NCI-H526 (cell line): ENCODE results near the gene ARHGAP12.

ENCODE experiments used
- DNase-seq, 2 experiments: peaks; one replicate each; lab custom pipeline; 2025; lab: John Stamatoyannopoulos, UW

Gene ARHGAP12

GRCh38 chr10:31878486-31878885 lies 50.1 kb downstream of the ARHGAP12 start:
- DNase-seq = no peak

GRCh38 chr10:31876652-31877352 lies 51.8 kb downstream of the ARHGAP12 start:
- DNase-seq = no peak

- no peak for DNase-seq
Observed at GRCh38 chr10:31875608-31876007, 53.0 kb downstream of the ARHGAP12 start.

GRCh38 chr10:31873724-31874123 lies 54.9 kb downstream of the ARHGAP12 start:
- no peak for DNase-seq

GRCh38 chr10:31871266-31872065 lies 57.2 kb downstream of the ARHGAP12 start:
- no peak for DNase-seq

DNA sequence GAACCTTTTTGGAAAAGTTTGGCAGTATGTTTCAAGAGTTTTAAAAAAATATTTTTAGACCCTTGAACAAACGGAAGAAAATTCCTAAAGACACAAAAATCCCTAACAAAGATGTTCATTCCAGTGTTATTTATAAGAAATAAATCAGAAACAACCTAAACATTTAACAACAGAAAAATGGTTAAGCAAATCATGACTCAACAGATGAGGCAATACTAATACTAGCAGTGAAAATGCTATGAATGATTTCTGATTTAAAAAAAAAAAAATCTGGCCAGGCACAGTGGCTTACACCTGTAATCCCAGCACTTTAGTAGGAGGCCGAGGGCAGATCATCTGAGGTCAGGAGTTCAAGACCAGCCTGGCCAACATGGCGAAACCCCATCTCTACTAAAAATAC lies 61.0 kb downstream of the ARHGAP12 start:
- no peak for DNase-seq

GRCh38 chr10:31866118-31866670 lies 62.4 kb downstream of the ARHGAP12 start:
- no peak for DNase-seq

DNA sequence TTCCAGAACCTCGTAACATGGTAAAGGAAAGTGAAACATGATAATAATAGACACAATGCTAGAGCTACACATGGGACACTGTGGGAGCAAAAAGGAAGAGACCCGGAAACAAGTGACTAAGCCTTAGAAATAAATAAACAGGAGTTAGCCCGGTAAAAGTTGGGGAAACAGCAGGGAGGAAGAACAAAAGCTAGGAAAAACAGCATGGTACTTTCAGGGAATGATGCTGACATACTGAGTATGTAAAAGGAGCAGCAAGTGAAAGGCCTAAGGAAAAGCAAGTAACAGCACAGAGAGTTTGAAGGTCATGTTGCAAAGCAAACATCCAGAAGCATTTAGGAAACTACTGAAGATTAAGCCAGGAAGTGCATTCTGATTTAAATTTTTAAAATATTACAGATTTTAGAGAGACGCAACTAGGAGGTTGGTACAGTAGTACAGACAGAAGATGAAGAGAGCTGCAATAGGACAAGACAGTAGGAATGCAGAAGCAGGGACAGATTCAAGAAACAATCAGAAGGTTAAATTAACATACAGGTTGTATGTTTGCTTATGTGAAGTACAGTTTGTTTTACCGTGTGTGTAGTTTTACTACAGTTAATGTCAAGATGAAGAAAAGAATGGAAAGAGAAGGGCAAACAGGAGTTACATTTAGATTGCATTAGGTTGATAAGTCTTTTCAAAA lies 63.7 kb downstream of the ARHGAP12 start:
- DNase-seq = peak in 1 of 2 experiments; percentile 1

DNA sequence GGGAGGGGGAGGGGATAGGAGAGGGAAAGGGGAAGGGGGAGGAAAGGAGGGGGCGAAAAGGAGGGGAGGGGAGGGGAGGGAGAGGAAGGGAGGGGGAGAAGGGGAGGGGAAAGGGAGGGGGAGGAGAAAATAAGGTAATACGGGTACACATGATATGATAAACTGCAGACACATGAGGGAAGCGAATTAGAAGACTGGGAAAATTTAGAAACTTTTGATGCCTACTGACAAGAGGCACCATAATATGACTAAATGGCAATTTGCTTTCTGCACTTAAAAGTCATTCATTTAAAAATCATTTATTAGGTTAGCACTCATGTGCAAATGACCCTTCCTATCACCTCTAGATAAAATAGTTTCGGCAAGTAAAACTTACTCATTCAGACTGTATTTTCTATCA lies 73.6 kb downstream of the ARHGAP12 start:
- DNase-seq = no peak

DNA sequence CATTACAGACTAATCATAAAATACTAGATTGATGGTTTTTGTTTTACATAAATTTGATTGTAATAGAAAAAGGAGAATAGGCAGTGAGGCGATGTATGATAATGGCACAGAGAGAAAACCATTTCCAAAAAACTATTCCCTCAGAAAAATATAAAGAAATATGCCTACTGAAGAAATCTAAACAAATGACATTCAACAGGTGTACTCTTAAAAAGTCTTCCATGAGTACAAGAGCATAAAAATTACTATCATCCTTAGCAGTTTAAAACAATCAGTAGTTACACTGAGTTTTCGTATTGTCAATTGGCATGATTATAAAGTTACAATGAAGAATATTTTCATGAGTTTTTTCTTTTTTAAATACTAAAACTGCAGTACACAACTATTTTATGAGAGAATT lies 75.0 kb downstream of the ARHGAP12 start:
- no peak for DNase-seq

DNA sequence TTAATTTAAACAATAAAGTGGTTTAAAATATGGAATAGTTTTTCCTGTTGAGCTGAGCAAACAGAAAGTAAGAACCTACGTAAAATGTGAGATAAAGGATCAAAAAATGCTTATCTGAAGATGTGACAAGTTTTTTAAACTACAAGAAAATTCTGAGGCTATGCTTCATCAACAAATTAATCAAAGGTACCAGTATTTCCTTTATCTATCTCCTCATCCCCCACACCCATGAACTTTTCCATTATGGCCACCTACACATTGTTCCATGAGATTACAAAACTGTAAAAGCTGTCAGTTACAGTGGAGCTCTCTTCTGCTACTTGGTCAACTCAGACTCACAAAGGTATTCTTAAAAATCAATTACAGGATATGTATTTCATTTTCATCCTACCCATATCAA lies 77.4 kb downstream of the ARHGAP12 start:
- DNase-seq = no peak

GRCh38 chr10:31847515-31847914 lies 81.1 kb downstream of the ARHGAP12 start:
- no peak for DNase-seq

DNA sequence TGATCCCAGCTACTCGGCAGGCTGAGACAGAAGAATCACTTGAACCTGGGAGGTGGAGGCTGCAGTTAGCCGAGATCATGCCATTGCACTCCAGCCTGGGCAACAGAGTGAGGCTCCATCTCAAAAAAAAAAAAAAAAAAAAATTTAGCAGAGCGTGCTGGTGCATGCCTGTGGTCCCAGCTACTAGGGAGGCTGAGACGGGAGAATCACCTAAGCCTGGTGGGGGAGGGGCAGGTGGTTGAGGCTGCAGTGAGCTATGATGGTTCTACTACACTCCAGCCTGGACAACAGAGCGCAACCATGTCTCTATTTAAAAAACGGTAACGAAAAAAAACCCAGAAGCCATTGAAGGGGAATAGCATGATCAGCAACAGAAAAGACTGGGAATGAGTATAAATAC lies 89.9 kb downstream of the ARHGAP12 start:
- no peak for DNase-seq

GRCh38 chr10:31838065-31838464 lies 90.6 kb downstream of the ARHGAP12 start:
- no peak for DNase-seq

- DNase-seq = no peak
Observed at GRCh38 chr10:31836569-31837406, 91.8 kb downstream of the ARHGAP12 start.

DNA sequence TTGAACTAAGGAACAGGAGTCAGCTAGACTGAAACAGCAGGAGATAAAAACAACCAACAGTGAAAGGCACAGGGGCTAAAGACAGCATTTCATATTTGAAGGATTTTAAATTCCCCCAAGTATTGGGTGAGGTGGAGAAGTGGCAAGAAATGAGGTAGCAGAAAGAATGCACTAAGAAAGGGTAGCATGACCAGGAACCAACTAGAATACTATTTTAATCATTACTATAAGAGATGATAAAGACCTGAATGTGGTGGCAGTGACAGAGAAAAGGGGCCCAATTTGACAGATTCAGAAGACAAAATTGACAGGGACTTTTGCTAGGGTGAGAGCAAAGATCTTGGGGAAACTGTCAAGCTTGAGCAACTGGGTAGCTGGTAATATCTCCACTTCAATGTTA lies 94.9 kb downstream of the ARHGAP12 start:
- no peak for DNase-seq

DNA sequence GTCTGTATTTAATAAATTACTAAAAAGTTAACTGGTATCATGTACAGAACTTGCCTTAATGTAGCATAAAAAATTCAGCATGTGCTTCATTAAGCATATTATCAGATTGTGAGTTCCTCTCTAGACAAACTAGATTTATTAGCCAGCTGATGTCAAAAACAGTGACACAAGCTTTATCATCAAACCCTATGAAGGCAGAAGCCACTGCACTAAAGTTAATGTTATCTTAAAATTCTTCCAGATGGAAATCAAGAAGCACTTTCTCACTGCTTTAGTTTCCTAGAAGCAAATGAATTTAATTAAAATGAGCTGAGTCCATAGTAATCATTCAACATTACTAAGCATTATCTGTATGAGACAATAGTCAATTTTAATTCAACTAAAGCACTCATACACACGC lies 96.4 kb downstream of the ARHGAP12 start:
- DNase-seq = no peak

DNA sequence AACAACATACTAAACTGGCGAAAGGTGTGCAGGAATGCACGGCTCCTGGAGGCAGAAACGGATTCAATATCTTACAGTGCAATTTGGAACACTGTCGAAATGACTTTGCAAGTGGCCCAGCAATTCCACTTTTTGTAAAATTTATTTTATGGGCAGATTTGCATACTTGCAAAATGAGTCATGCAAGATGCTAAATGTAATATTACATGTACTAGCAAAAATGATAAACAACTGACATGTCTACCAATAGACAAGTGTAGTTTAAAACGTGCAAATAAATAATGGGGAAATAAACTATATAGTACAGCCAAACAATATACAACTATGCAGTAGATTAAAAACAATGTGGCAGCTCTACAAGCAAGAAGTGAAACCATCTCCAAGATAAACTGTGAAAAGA lies 97.7 kb downstream of the ARHGAP12 start:
- no peak for DNase-seq

DNA sequence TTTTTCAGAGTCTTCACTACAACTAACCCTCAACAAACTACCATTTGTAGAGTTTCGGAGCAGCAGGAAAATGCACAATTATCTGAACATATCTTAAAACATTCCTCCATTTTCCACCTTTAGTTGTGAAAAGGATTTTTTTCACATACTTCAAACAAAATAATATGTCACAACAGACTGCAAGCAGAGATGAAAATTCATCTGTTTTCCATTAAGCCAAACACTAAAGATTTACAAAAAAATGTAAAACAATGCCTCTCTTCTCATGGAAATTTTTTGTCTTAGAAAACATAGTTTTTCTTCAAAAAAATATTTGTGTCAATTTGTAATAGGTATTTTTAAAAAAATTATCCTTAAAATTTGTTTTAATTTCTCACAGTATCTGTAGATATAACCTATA lies 98.9 kb downstream of the ARHGAP12 start:
- no peak for DNase-seq

- no peak for DNase-seq
Observed at GRCh38 chr10:31823358-31823757, 105.3 kb downstream of the ARHGAP12 start.

- DNase-seq = no peak
Observed at GRCh38 chr10:31822616-31823318, 105.9 kb downstream of the ARHGAP12 start.
